Activated CD8-positive, alpha-beta memory T cell treated with anti-CD3 and anti-CD28 coated beads, Interleukin-2, amount 10 ng/mL, durations not matched to agents 7 days and 5 days (primary cell): Measurements from ENCODE around the gene FAM163B. TPM values are rescaled to one million over a fixed set of nuclear protein-coding genes. Genes with fewer than 3 reads are reported as not detected.
"Not testable (repeated sequence)": the region's sequence is repeated elsewhere in the genome, so short reads cannot be mapped to it uniquely, and the experiment has no call there.

ENCODE experiments used
- ATAC-seq: fragments of 150-1000 bp; cut with Tn5 transposase; one replicate; pipeline ENCODE4 v1.10.0; 2021; ENCODE audit warnings: moderate library complexity
- CTCF ChIA-PET: fragments of 350-600 bp; sonication (Branson Sonifier 250); formaldehyde crosslinking; loops from one replicate; lab custom pipeline; 2021; ENCODE audit warnings: antibody characterized with exemption; lab: Charles Lee
- DNase-seq: peaks from one replicate; pipeline ENCODE4 v3.0.0-alpha.2; 2020
- H3K27ac Mint-ChIP-seq: one replicate; pipeline ENCODE4 v1.8.0; 2021; ENCODE audit warnings: mild to moderate bottlenecking, mixed read lengths
- H3K27me3 Mint-ChIP-seq: one replicate; pipeline ENCODE4 v1.8.0; 2021; ENCODE audit warnings: mixed read lengths
- H3K36me3 Mint-ChIP-seq: one replicate; pipeline ENCODE4 v1.8.0; 2021; ENCODE audit warnings: mild to moderate bottlenecking, mixed read lengths
- H3K4me1 Mint-ChIP-seq: one replicate; pipeline ENCODE4 v1.8.0; 2021; ENCODE audit warnings: mixed read lengths
- H3K4me3 Mint-ChIP-seq: one replicate; pipeline ENCODE4 v1.8.0; 2021; ENCODE audit warnings: mild to moderate bottlenecking, moderate library complexity, mixed read lengths
- H3K9me3 Mint-ChIP-seq: one replicate; pipeline ENCODE4 v1.8.0; 2022; ENCODE audit warnings: low read depth, mixed read lengths
- total RNA-seq, 2 experiments: library from RNA; stranded (reverse); gene quantifications; one replicate each; pipeline ENCODE4 v1.2.3, GENCODE V29; 2021

The FAM163B gene
- total RNA-seq, 2 experiments from 2014 or later, result not detected

DNA sequence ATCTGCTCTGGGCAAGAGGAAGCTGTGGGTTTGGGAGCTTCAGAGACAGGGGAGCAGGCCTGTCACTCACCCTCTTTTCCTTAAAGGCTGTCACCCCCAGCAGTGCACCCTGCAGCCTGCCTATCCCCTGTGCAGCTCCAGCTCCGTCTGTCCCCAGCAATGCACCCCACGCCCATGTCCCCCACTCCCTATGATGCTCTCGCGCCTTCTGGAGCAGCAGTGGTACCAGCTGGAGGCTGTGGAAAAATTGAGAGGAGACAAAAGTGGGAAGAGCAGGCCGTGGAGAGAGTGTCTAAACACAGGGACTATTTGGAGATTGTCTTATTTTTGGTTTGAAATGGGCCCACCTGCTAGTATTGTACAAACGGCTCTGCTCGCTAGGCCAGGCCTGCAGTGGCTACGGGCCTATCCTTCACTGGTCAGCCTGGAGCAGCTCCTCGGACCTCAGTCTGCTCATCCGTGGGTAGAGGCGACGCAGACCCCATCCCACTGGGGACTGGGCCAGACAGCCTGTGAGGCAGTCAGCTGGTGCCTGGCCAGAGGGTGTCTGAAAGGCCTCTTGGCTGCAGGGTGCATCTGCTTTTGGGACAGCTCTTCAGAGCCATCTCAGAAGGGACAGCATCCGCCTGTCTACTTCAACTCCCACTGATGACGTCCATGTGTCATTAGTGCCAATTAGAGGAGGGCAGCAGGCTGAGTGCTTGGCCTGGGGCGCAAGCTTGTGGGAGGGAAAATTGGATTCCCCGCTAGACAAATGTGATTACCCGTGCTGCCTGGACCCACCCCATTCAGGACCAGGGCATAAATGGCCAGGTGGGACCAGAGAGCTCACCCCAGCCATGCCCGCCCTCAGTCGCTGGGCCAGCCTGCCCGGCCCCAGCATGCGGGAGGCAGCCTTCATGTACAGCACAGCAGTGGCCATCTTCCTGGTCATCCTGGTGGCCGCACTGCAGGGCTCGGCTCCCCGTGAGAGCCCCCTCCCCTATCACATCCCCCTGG lies 26.6 kb upstream of the FAM163B start, which contains the start of gene DBH:
DBH (plus strand) TSS at position 831 of the 999 bp plus-strand sequence; CDS start at position 840, 9 bp downstream.
- H3K27me3 Mint-ChIP-seq, result peaks cover 2% of the 10 kb centered on the region
- H3K9me3 Mint-ChIP-seq, result no peaks in the 10 kb centered on the region
- H3K4me1 Mint-ChIP-seq, result no peaks in the 10 kb centered on the region
- no peaks in the 10 kb centered on the region for H3K36me3 Mint-ChIP-seq
- H3K4me3 Mint-ChIP-seq, result no peak within 1 kb of the TSS
- no peak for DNase-seq
- CTCF ChIA-PET, result interaction anchor here (1.5 to 1.6 kb wide), 3 partner anchors 19 to 107 kb away, joined by 3 to 6 read pairs (median 4); no protein-coding TSS in a partner anchor
- no peak for ATAC-seq
- no peak within 1 kb of the TSS for H3K27ac Mint-ChIP-seq

DNA sequence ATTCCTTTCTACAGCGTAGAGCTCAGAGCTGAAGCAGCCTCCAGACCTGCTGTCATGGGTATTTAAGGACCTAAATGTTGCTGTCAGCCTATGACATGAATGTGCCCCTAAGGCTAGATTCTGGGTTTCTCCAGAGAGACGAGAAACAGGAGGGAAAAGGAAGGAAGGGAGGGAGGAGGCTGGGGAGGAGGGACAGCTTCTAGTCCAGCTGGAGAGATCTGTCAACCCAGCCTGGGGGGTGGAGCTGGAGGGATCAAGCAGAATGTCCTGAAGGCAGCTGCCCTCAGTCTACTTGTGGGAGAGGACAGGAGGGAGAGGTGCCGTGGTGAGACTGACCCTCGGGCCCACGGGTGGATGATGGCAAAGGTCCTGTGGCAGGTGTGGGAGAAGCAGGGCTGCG lies 25.9 kb upstream of the FAM163B start:
- Mint-ChIP-seq H3K27me3 (peaks cover 4% of the 10 kb centered on the region), H3K4me3 (no peak overlapping the region), H3K36me3 (no peaks in the 10 kb centered on the region), H3K27ac (no peak overlapping the region), H3K9me3 (no peaks in the 10 kb centered on the region), H3K4me1 (no peaks in the 10 kb centered on the region)
- ATAC-seq (no peak), DNase-seq (no peak)
- CTCF ChIA-PET, result interaction anchor here (1.5 to 1.6 kb wide), 3 partner anchors 20 to 108 kb away, joined by 3 to 6 read pairs (median 4); no protein-coding TSS in a partner anchor

GRCh38 chr9:133634081-133634691 lies 25.0 kb upstream of the FAM163B start:
- CTCF ChIA-PET, result interaction anchor here (1.5 to 1.6 kb wide), 3 partner anchors 20 to 109 kb away, joined by 3 to 6 read pairs (median 4); no protein-coding TSS in a partner anchor
- no peak overlapping the region for H3K4me3 Mint-ChIP-seq
- H3K36me3 Mint-ChIP-seq, result no peaks in the 10 kb centered on the region
- ATAC-seq (no peak), DNase-seq (no peak)
- peaks cover 2% of the 10 kb centered on the region for H3K27me3 Mint-ChIP-seq
- H3K27ac Mint-ChIP-seq, result no peak overlapping the region
- no peaks in the 10 kb centered on the region for H3K9me3 Mint-ChIP-seq
- no peaks in the 10 kb centered on the region for H3K4me1 Mint-ChIP-seq

GRCh38 chr9:133633681-133634080 lies 24.5 kb upstream of the FAM163B start:
- ATAC-seq (no peak), DNase-seq (no peak)
- Mint-ChIP-seq H3K27ac (no peak overlapping the region), H3K27me3 (peaks cover 2% of the 10 kb centered on the region), H3K36me3 (no peaks in the 10 kb centered on the region), H3K4me1 (no peaks in the 10 kb centered on the region), H3K9me3 (no peaks in the 10 kb centered on the region), H3K4me3 (no peak overlapping the region)
- CTCF ChIA-PET, result interaction anchor here (1.6 kb wide), 1 partner anchor 21 kb away, joined by 4 read pairs; no protein-coding TSS in a partner anchor

DNA sequence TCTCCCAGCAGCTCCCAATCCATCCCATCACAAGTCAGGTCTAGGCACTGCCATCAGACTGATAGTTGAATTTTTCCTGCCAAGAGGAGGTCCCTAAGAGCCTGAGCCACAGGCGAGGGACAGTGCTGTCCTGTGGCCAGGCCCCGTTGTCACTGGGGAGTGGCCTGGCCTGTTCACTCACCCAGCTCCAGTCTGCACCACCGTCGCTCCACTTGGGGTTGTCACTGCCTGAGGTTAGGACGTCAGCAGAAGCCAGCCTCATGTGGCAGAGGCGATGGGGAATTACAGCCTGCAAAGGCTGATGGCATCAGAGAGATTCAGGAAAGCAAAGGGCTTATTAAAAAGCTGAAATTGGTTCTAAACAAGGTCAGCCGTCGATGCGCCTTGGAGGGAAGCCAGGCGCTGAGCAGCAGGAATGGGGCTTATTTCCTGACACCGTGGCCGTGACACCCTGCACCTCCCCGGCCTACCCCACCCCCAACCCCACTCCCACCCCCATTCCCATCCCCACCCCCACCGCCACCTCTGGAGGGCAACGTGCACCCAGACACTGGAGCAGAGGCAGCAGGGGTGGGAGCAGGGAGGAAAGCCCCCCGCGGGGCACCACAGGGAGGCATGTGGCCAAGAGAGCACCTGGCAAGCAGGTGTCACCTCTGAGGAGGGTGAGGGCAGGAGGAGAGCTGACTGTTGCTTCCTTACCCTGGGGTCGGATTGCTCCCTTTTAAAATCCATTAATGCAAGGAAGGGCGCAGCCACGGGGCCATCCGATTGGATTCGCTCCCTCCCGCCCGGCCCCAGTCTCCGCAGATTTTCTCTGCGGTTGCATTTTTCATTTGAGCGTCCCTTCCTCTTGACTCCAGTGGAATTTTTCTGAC lies 23.9 kb upstream of the FAM163B start:
- no peak overlapping the region for H3K27ac Mint-ChIP-seq
- no peak for DNase-seq
- peaks cover 2% of the 10 kb centered on the region for H3K27me3 Mint-ChIP-seq
- H3K36me3 Mint-ChIP-seq, result no peaks in the 10 kb centered on the region
- H3K4me1 Mint-ChIP-seq, result no peaks in the 10 kb centered on the region
- CTCF ChIA-PET, result no interaction called here
- no peak for ATAC-seq
- H3K9me3 Mint-ChIP-seq, result no peaks in the 10 kb centered on the region
- no peak overlapping the region for H3K4me3 Mint-ChIP-seq

- no peak for ATAC-seq
Observed at GRCh38 chr9:133631111-133631510, 21.9 kb upstream of the FAM163B start.

GRCh38 chr9:133629221-133630110 lies 20.3 kb upstream of the FAM163B start:
- CTCF ChIA-PET, result interaction anchor here (1.0 kb wide), 1 partner anchor 39 kb away, joined by 3 read pairs; no protein-coding TSS in a partner anchor
- H3K36me3 Mint-ChIP-seq, result peaks cover 4% of the 10 kb centered on the region

More at GRCh38 chr9:133631111-133631510, 21.9 kb upstream of the FAM163B start:
- DNase-seq, result no peak
- Mint-ChIP-seq H3K4me3 (no peak overlapping the region), H3K9me3 (peaks cover 2% of the 10 kb centered on the region), H3K27ac (no peak overlapping the region), H3K27me3 (peaks cover 2% of the 10 kb centered on the region), H3K36me3 (peaks cover 4% of the 10 kb centered on the region), H3K4me1 (no peaks in the 10 kb centered on the region)
- CTCF ChIA-PET, result no interaction called here

DNA sequence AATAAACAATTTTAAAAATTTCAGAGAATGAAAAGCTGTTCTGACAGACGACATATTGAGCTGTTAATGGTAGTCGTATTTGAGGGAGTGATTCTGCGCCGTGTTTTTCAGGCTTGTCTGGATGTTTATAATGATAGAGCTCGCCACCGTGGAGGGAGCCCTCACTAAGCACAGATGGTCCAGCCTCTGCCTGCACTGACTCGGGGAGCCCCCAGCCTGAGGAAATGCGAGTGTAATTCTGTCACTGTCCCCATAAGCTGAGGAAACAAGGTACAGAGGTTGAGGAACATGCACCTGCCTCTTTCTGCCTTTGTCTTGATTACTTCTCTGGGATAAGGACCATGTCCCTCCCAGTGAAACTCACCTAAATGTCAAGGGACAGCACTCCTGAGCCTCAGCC lies 19.6 kb upstream of the FAM163B start:
- H3K4me1 Mint-ChIP-seq, result no peaks in the 10 kb centered on the region
- H3K4me3 Mint-ChIP-seq, result no peak overlapping the region
- H3K27me3 Mint-ChIP-seq, result peaks cover 4% of the 10 kb centered on the region
- ATAC-seq (no peak), DNase-seq (no peak)
- H3K36me3 Mint-ChIP-seq, result peaks cover 4% of the 10 kb centered on the region
- H3K9me3 Mint-ChIP-seq, result peaks cover 5% of the 10 kb centered on the region
- CTCF ChIA-PET, result interaction anchor here (1.0 kb wide), 1 partner anchor 39 kb away, joined by 3 read pairs; no protein-coding TSS in a partner anchor
- no peak overlapping the region for H3K27ac Mint-ChIP-seq

More at GRCh38 chr9:133629221-133630110, 20.3 kb upstream of the FAM163B start:
- no peak overlapping the region for H3K4me3 Mint-ChIP-seq
- ATAC-seq (no peak), DNase-seq (no peak)
- H3K9me3 Mint-ChIP-seq, result peaks cover 2% of the 10 kb centered on the region
- H3K27me3 Mint-ChIP-seq, result peaks cover 4% of the 10 kb centered on the region
- H3K27ac Mint-ChIP-seq, result no peak overlapping the region
- no peaks in the 10 kb centered on the region for H3K4me1 Mint-ChIP-seq

GRCh38 chr9:133627341-133627740 lies 18.2 kb upstream of the FAM163B start:
- no peak for ATAC-seq
- H3K4me3 Mint-ChIP-seq, result no peak overlapping the region

DNA sequence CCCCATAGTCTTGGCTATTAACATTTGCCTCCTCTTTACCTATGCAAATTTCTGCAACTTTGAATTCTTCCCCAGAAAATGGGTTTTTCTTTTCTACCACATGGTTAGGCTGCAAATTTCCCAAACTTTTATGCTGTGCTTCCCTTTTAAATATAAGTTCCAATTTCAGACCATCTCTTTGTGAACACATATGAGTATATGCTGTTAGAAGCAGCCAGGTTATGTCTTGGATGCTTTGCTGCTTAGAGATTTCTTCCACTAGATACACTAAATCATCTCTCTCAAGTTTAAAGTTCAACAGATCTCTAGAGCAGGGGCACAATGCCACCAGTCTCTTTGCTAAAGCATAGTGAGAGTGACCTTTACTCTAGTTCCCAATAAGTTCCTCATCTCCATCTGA lies 16.8 kb upstream of the FAM163B start:
- ATAC-seq, DNase-seq, H3K4me3 Mint-ChIP-seq, H3K36me3 Mint-ChIP-seq, H3K27ac Mint-ChIP-seq, CTCF ChIA-PET, H3K4me1 Mint-ChIP-seq, H3K9me3 Mint-ChIP-seq: not testable (repeated sequence)
- peaks cover 15% of the 10 kb centered on the region for H3K27me3 Mint-ChIP-seq

More at GRCh38 chr9:133627341-133627740, 18.2 kb upstream of the FAM163B start:
- DNase-seq, result no peak
- CTCF ChIA-PET, result no interaction called here
- peaks cover 5% of the 10 kb centered on the region for H3K9me3 Mint-ChIP-seq
- peaks cover 9% of the 10 kb centered on the region for H3K27me3 Mint-ChIP-seq
- H3K27ac Mint-ChIP-seq, result no peak overlapping the region
- peaks cover 4% of the 10 kb centered on the region for H3K36me3 Mint-ChIP-seq
- no peaks in the 10 kb centered on the region for H3K4me1 Mint-ChIP-seq

DNA sequence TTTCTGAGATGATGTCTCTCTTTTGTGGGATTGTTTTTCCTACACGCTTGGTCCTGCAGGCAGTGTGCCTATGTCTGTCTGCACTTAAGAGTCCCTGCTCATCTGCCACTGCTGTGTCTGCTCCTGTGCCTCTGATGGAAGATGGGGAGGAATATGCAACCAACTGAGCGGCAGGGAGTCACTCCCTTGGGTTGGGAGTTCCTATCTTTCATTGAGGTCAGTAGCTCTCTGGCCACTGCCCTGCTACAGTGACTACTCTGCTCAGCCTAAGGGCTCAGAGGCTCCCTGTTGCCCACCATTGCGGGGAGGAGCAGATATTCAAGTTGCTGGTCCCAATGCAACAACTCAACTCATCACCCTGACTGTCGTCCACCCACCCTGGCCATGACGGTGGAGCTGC lies 13.4 kb upstream of the FAM163B start:
- no peak for DNase-seq
- peaks cover 28% of the 10 kb centered on the region for H3K4me1 Mint-ChIP-seq
- no peak overlapping the region for H3K4me3 Mint-ChIP-seq
- no peak for ATAC-seq
- CTCF ChIA-PET, result interaction anchor here (1.5 kb wide), 1 partner anchor 104 kb away, joined by 4 read pairs; no protein-coding TSS in a partner anchor
- peaks cover 24% of the 10 kb centered on the region for H3K27me3 Mint-ChIP-seq
- peaks cover 4% of the 10 kb centered on the region for H3K36me3 Mint-ChIP-seq
- peaks cover 5% of the 10 kb centered on the region for H3K9me3 Mint-ChIP-seq
- H3K27ac Mint-ChIP-seq, result no peak overlapping the region
